Loucy (cell line): ENCODE data around the gene CSNK1G2.

Experiments used
- EZH2phosphoT487 ChIP-seq: fragments of 200-600 bp; IDR thresholded peaks from 2 replicates; pipeline ENCODE4 v1.6.1; 2018; ENCODE audit warnings: antibody characterized with exemption, mild to moderate bottlenecking, moderate library complexity, borderline replicate concordance
- TF ChIP-seq, protein P1 (sequence below): fragments of 200-600 bp; sonication (generic); conservative IDR thresholded peaks from 2 replicates; pipeline ENCODE4 v1.5.1; 2014; ENCODE audit warnings: mild to moderate bottlenecking, antibody characterized with exemption, low read length

- TF ChIP-seq, protein P1, sequence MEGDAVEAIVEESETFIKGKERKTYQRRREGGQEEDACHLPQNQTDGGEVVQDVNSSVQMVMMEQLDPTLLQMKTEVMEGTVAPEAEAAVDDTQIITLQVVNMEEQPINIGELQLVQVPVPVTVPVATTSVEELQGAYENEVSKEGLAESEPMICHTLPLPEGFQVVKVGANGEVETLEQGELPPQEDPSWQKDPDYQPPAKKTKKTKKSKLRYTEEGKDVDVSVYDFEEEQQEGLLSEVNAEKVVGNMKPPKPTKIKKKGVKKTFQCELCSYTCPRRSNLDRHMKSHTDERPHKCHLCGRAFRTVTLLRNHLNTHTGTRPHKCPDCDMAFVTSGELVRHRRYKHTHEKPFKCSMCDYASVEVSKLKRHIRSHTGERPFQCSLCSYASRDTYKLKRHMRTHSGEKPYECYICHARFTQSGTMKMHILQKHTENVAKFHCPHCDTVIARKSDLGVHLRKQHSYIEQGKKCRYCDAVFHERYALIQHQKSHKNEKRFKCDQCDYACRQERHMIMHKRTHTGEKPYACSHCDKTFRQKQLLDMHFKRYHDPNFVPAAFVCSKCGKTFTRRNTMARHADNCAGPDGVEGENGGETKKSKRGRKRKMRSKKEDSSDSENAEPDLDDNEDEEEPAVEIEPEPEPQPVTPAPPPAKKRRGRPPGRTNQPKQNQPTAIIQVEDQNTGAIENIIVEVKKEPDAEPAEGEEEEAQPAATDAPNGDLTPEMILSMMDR = no peak
- TF ChIP-seq EZH2phosphoT487 = no peak
These were observed 39.8 kb downstream of the CSNK1G2 start for GRCh38 chr19:1980809-1981181.
